H1 (cell line): ENCODE results near the gene GCAT. TPM values are rescaled to one million over a fixed set of nuclear protein-coding genes. Genes with fewer than 3 reads are reported as not detected.
A peak's percentile ranks its signal among the peaks of the same experiment; 100 is the strongest.

Source experiments
- CHD1 ChIP-seq: IDR thresholded peaks from 2 replicates; pipeline ENCODE4 v1.6.1; 2012; ENCODE audit warnings: low read depth, low read length, improper control_type of control experiment
- CHD2 ChIP-seq: IDR thresholded peaks from 2 replicates; pipeline ENCODE4 v1.6.1; 2012; ENCODE audit warnings: low read length, improper control_type of control experiment
- CREB1 ChIP-seq: IDR thresholded peaks from 2 replicates; pipeline ENCODE4 v1.6.1; 2012; ENCODE audit warnings: inconsistent platforms
- FOSL1 ChIP-seq: IDR thresholded peaks from 2 replicates; pipeline ENCODE4 v1.6.1; 2011; ENCODE audit warnings: mild to moderate bottlenecking, low read depth, low read length, moderate library complexity; ENCODE audit not compliant: insufficient read depth
- GABPA ChIP-seq: IDR thresholded peaks from 2 replicates; pipeline ENCODE4 v1.6.1; 2011; ENCODE audit warnings: mild to moderate bottlenecking, low read length, moderate library complexity, borderline replicate concordance; ENCODE audit not compliant: insufficient read depth
- HDAC2 ChIP-seq, 2 experiments: fragments of 300-600 bp in 1 of 2; sonication (generic) in 1 of 2; IDR thresholded peaks; 2 replicates each; pipeline ENCODE4 v1.6.1; 2011 to 2012; ENCODE audit warnings: low read depth in 2 of 2, low read length in 2 of 2, mild to moderate bottlenecking in 2 of 2, moderate library complexity in 2 of 2, borderline replicate concordance in 1 of 2, inconsistent platforms in 1 of 2
- KDM1A ChIP-seq: fragments of 200-600, 300-600 bp; sonication (generic); IDR thresholded peaks from 2 replicates; pipeline ENCODE4 v1.7.1; 2016; ENCODE audit warnings: mild to moderate bottlenecking, low read length, borderline replicate concordance
- KDM4A ChIP-seq: IDR thresholded peaks from one replicate; pipeline ENCODE4 v1.7.1; 2012; ENCODE audit warnings: low read depth, mild to moderate bottlenecking, moderate library complexity, low read length, inconsistent platforms; ENCODE audit not compliant: severe bottlenecking
- KDM5A ChIP-seq: fragments of 200-600 bp; IDR thresholded peaks from 2 replicates; pipeline ENCODE4 v1.7.1; 2012; ENCODE audit warnings: mild to moderate bottlenecking, low read length, inconsistent platforms, mixed read lengths
- NRF1 ChIP-seq: IDR thresholded peaks from 2 replicates; pipeline ENCODE4 v1.6.1; 2011; ENCODE audit warnings: mild to moderate bottlenecking, low read depth, low read length, improper control_type of control experiment
- POLR2AphosphoS5 ChIP-seq: IDR thresholded peaks from 2 replicates; pipeline ENCODE4 v1.6.1; 2011; ENCODE audit warnings: low read depth, low read length
- RAD21 ChIP-seq, 2 experiments: IDR thresholded peaks in 1 of 2; conservative IDR thresholded peaks in 1 of 2; 2 replicates each; pipeline ENCODE4 v1.6.1; 2011; ENCODE audit warnings: low read depth in 2 of 2, low read length in 2 of 2, improper control_type of control experiment in 1 of 2, inconsistent platforms in 1 of 2, mild to moderate bottlenecking in 1 of 2, moderate library complexity in 1 of 2
- RBBP5 ChIP-seq: IDR thresholded peaks from 2 replicates; pipeline ENCODE4 v1.7.1; 2012; ENCODE audit warnings: low read depth, mild to moderate bottlenecking, inconsistent platforms, low read length, moderate library complexity, borderline replicate concordance
- SAP30 ChIP-seq: fragments of 300-600 bp; sonication (generic); IDR thresholded peaks from 2 replicates; pipeline ENCODE4 v1.7.1; 2012; ENCODE audit warnings: low read length, moderate library complexity, mild to moderate bottlenecking, inconsistent platforms; ENCODE audit not compliant: insufficient read depth, insufficient replicate concordance
- SIN3A ChIP-seq, 2 experiments: IDR thresholded peaks in 1 of 2; conservative IDR thresholded peaks in 1 of 2; 2 replicates each; pipeline ENCODE4 v1.6.1; 2011 to 2012; ENCODE audit warnings: low read length in 2 of 2, improper control_type of control experiment in 1 of 2, low read depth in 1 of 2, mild to moderate bottlenecking in 1 of 2
- SIRT6 ChIP-seq: IDR thresholded peaks from one replicate; pipeline ENCODE4 v1.7.1; 2012; ENCODE audit warnings: low read length, inconsistent platforms
- SIX5 ChIP-seq: IDR thresholded peaks from 2 replicates; pipeline ENCODE4 v1.6.1; 2011; ENCODE audit warnings: mild to moderate bottlenecking, low read depth, low read length
- SUZ12 ChIP-seq: fragments of 200-600 bp; sonication (generic); IDR thresholded peaks from 2 replicates; pipeline ENCODE4 v1.6.1; 2012; ENCODE audit warnings: mild to moderate bottlenecking, inconsistent platforms, low read length, moderate library complexity, mixed read lengths
- TAF7 ChIP-seq: optimal IDR thresholded peaks from 2 replicates; pipeline ENCODE3; 2011; ENCODE audit warnings: low read depth, mild to moderate bottlenecking, inconsistent platforms, low read length, moderate library complexity, borderline replicate concordance
- TBP ChIP-seq: IDR thresholded peaks from 2 replicates; pipeline ENCODE4 v1.6.1; 2011; ENCODE audit warnings: low read depth, low read length, improper control_type of control experiment
- TCF12 ChIP-seq: IDR thresholded peaks from 2 replicates; pipeline ENCODE4 v1.6.1; 2011; ENCODE audit warnings: low read depth, mild to moderate bottlenecking, low read length
- TEAD4 ChIP-seq: IDR thresholded peaks from 2 replicates; pipeline ENCODE4 v1.6.1; 2012; ENCODE audit warnings: low read depth, low read length, inconsistent platforms, mixed read lengths
- polyA plus RNA-seq, 7 experiments: library from polyadenylated mRNA; depleted of rRNA in 3 of 7; stranded (reverse) in 5 of 7; unstranded in 2 of 7; fragments of >200 nt in 5 of 7; fragments of 200-250 nt in 2 of 7; gene quantifications; 1 replicate in 5 of 7; 2 replicates in 1 of 7; 4 replicates in 1 of 7; pipeline versions ENCODE4 v1.2.1 to v1.2.3, GENCODE V29; 2011 to 2013; ENCODE audit warnings: missing spikeins in 2 of 7, mixed read lengths in 2 of 7
- total RNA-seq: library from RNA; stranded (reverse); fragmentation: NEBNext Ultra II Directional; extraction: Animal tissue kit (Norgen Biotek cat#: 25700); gene quantifications from 2 replicates; pipeline ENCODE4 v1.2.1, GENCODE V29; 2021
- TF ChIP-seq, protein P1 (sequence below): IDR thresholded peaks from 2 replicates; pipeline ENCODE4 v1.6.1; 2011; ENCODE audit warnings: low read length, improper control_type of control experiment

GCAT gene
- total and polyA plus RNA-seq, 2 of the 8 experiments (the other 6 are each of a cell fraction or from before 2014, with no cell fraction given), result 24.3 to 47.5 TPM

DNA sequence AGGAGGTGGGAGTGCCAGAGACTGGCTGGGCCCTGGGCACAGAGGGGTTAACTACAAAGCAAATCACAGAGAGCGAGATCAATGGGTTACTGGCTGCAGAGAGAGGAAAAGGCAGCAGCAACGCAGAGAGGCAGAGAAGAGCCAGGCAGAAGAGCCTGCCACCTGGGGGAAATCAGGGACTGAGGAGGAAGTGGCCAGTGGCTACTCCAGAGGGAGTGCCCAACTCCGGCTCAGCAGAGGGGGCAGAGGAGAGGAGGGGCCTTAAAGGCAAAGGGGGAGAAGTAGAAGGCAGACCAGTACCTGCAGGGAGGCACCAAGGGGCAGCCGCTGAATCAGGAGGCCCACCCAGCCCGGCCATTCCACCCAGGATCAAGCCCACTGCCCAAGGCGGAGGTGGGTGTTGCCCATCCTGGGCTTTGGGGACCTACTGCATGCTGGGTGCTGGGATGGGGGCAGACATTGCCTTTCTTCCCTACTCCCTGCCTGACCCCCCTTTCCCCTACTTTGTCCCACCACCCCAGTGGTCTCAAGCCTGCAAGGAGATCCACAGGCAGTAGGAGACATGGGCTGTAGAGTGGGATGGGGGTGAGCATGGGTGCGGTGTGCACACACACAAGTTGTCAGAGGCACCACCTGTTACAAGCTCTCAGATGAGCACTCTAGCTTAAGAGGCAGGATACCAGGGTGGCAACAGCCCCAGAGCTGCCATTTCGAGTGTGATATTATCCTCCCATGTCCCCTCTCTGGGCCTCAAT is 14.5 kb downstream of the GCAT start (continued):
- TF ChIP-seq, protein P1, sequence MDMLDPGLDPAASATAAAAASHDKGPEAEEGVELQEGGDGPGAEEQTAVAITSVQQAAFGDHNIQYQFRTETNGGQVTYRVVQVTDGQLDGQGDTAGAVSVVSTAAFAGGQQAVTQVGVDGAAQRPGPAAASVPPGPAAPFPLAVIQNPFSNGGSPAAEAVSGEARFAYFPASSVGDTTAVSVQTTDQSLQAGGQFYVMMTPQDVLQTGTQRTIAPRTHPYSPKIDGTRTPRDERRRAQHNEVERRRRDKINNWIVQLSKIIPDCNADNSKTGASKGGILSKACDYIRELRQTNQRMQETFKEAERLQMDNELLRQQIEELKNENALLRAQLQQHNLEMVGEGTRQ, result no peak
- TF ChIP-seq TAF7, result no peak
- no peak for TF ChIP-seq NRF1
- TF ChIP-seq CHD2, result no peak
- no peak for TF ChIP-seq RBBP5
- TF ChIP-seq HDAC2 (IDR thresholded peaks at IDR 0.05; ENCODE audit: borderline replicate concordance in 1 of 2, low read depth in 2 of 2, low read length in 2 of 2), result no peak
- no peak for TF ChIP-seq POLR2AphosphoS5
- TF ChIP-seq CHD1, result no peak
- TF ChIP-seq KDM5A, result no peak
- TF ChIP-seq CREB1, result no peak
- TF ChIP-seq KDM4A, result no peak
- no peak for TF ChIP-seq FOSL1
- TF ChIP-seq TEAD4, result no peak
- no peak for TF ChIP-seq SIN3A (conservative IDR thresholded peaks at IDR 0.05 in 1 of 2, IDR thresholded peaks at IDR 0.05 in 1 of 2; ENCODE audit: low read depth in 1 of 2, low read length in 2 of 2)
- TF ChIP-seq TCF12, result 0 out of 2 replicates have a peak, but pooled peaks have one; percentile 29
- no peak for TF ChIP-seq KDM1A
- TF ChIP-seq GABPA, result no peak
- peak in 1 of 2 experiments; percentile 32; a peak in 1 of 4 replicates for TF ChIP-seq RAD21 (IDR thresholded peaks at IDR 0.05 in 1 of 2, conservative IDR thresholded peaks at IDR 0.05 in 1 of 2; ENCODE audit: low read depth in 2 of 2, low read length in 2 of 2)
- TF ChIP-seq TBP, result peak; percentile 16; the same call in 1 of the 2 replicates
- TF ChIP-seq SIRT6, result no peak
- no peak for TF ChIP-seq SUZ12
- TF ChIP-seq SIX5, result no peak
- no peak for TF ChIP-seq SAP30
